ENCODE data around the gene RANBP3L. TPM values are rescaled to one million over a fixed set of nuclear protein-coding genes. Genes with fewer than 3 reads are reported as not detected.
A peak's percentile ranks its signal among the peaks of the same experiment; 100 is the strongest.
"Not testable (repeated sequence)": the region's sequence is repeated elsewhere in the genome, so short reads cannot be mapped to it uniquely, and the experiment has no call there.

The RANBP3L gene
- total RNA-seq, 4 donors from 2014 or later, result 0.51 to 4.0 (median 1.0) TPM

- Histone ChIP-seq H3K36me3 (no peaks in the 10 kb centered on the region), H3K9me3 (no peaks in the 10 kb centered on the region), H3K27me3 (no peaks in the 10 kb centered on the region), H3K4me3 (no peak overlapping the region), H3K4me1 (no peaks in the 10 kb centered on the region), H3K27ac (peak overlapping the region in 1 of 2 donors; percentile 16)
- intact Hi-C loops (cut with DNase I; ENCODE audit: low total_unique reads), result no loop called here
- TF ChIP-seq, protein P1, sequence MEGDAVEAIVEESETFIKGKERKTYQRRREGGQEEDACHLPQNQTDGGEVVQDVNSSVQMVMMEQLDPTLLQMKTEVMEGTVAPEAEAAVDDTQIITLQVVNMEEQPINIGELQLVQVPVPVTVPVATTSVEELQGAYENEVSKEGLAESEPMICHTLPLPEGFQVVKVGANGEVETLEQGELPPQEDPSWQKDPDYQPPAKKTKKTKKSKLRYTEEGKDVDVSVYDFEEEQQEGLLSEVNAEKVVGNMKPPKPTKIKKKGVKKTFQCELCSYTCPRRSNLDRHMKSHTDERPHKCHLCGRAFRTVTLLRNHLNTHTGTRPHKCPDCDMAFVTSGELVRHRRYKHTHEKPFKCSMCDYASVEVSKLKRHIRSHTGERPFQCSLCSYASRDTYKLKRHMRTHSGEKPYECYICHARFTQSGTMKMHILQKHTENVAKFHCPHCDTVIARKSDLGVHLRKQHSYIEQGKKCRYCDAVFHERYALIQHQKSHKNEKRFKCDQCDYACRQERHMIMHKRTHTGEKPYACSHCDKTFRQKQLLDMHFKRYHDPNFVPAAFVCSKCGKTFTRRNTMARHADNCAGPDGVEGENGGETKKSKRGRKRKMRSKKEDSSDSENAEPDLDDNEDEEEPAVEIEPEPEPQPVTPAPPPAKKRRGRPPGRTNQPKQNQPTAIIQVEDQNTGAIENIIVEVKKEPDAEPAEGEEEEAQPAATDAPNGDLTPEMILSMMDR (IDR thresholded peaks at IDR 0.05), result no peak
- TF ChIP-seq POLR2A (IDR thresholded peaks at IDR 0.05), result no peak
- DNase-seq, result no peak
These were observed 1.3 kb downstream of the RANBP3L start for GRCh38 chr5:36300191-36300926.

DNA sequence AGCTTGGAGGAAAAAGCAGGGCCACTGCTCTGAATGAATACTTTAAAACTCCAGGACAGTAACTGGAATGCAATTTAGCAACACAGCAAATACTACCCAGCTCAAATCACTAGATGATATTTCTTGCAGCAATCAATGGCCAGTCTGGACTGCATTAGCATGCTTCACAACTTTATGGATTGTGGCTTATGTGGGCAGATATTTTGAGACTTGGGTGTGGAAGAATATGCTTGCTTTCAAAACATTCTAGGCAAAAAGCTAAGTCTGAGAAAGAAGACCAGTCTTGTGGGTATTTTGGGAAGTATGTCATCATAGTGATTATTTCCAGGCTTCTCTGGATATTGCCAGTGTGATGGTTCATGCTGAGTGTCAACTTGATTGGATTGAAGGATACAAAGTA lies 3.1 kb downstream of the RANBP3L start:
- intact Hi-C loops (cut with DNase I; ENCODE audit: low total_unique reads), result no loop called here

GRCh38 chr5:36297653-36298052 lies 4.0 kb downstream of the RANBP3L start:
- no peak for TF ChIP-seq POLR2A (IDR thresholded peaks at IDR 0.05)
- TF ChIP-seq, protein P1 (IDR thresholded peaks at IDR 0.05), result no peak
- intact Hi-C loops (cut with DNase I; ENCODE audit: low total_unique reads), result no loop called here
- Histone ChIP-seq H3K9me3 (no peaks in the 10 kb centered on the region), H3K4me3 (no peak overlapping the region), H3K27me3 (no peaks in the 10 kb centered on the region), H3K36me3 (no peaks in the 10 kb centered on the region), H3K4me1 (no peaks in the 10 kb centered on the region), H3K27ac (no peak overlapping the region)
- DNase-seq, result no peak

More for the DNA sequence above, 3.1 kb downstream of the RANBP3L start:
- Histone ChIP-seq H3K27me3 (no peaks in the 10 kb centered on the region), H3K4me1 (no peaks in the 10 kb centered on the region), H3K4me3 (no peak overlapping the region), H3K27ac (no peak overlapping the region), H3K9me3 (no peaks in the 10 kb centered on the region), H3K36me3 (no peaks in the 10 kb centered on the region)
- TF ChIP-seq, protein P1 (IDR thresholded peaks at IDR 0.05), result no peak
- no peak for DNase-seq

GRCh38 chr5:36285837-36286615 lies 15.7 kb downstream of the RANBP3L start:
- Histone ChIP-seq H3K4me1 (no peaks in the 10 kb centered on the region), H3K9me3 (peaks cover 0 to 5% of the 10 kb centered on the region in 2 donors), H3K27me3 (no peaks in the 10 kb centered on the region), H3K36me3 (no peaks in the 10 kb centered on the region), H3K27ac (no peak overlapping the region), H3K4me3 (no peak overlapping the region)
- intact Hi-C loops (cut with DNase I; ENCODE audit: low total_unique reads), result no loop called here
- TF ChIP-seq POLR2A (IDR thresholded peaks at IDR 0.05), result no peak
- TF ChIP-seq, protein P1 (IDR thresholded peaks at IDR 0.05), result no peak
- no peak for DNase-seq

- H3K27me3 ChIP-seq; H3K9me3 ChIP-seq; intact Hi-C loops (cut with DNase I; ENCODE audit: low total_unique reads); H3K27ac ChIP-seq; H3K36me3 ChIP-seq; H3K4me3 ChIP-seq; DNase-seq; H3K4me1 ChIP-seq: not testable (repeated sequence)
These were observed 17.9 kb downstream of the RANBP3L start for GRCh38 chr5:36283775-36284174.

Measured in uterus (tissue), 4 donors.